ENCODE results near the gene ZNF891. TPM values are rescaled to one million over a fixed set of nuclear protein-coding genes. Genes with fewer than 3 reads are reported as not detected.

Gene ZNF891
- total RNA-seq = 1 to 10 TPM; 1.4 to 4.6 (median 3.2) TPM

DNA sequence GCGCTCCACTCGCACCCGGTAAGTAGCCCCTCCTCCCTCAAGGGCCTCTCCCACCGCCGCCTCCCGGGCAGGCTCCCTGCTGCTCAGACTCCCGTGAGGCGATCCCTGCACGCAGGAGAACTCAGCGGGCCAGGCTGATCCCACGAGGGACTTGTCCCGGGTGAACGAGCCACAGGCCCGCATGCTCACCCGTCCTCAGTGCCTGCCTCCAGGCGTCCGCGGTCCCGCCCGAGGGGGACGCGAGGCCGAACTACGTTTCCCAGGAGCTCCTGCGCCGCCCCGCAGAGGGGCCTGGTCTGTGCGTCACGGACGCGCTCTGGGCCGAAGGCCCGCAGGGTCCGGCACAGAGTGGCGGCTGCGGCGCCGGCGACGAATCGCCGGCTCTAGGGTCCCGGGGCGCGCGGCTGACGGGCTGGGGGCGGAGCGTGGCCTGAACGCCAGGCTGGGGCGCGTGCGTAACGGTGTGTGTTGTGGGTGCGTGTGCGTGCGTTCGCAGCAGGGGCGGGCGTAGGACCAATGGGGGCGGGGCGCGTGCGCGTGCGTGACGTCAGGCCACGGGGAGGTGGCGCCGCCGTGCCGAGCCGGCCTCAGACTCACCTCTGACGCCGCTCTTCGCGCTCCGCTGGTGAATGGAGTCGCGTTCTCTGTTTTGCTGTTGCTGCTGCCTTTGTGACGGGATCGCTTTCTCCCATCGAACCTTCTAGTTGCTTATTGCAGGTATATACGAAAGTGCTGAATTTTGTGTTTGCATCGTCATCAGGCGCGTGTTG lies at the start of gene ZNF891, which contains the start of gene ZNF10:
Gene ZNF891, minus strand, starts transcription at position 237 of the 770 bp plus-strand sequence. CDS start 8,356 bp downstream, outside the sequence.
Gene ZNF10, plus strand, starts transcription at position 590 of the 770 bp plus-strand sequence. CDS start 13,866 bp downstream, outside the sequence.
- whole genome bisulfite sequencing = under 1% methylated on average over 22 of the region's 87 CpGs
- TF ChIP-seq POLR2A (IDR thresholded peaks at IDR 0.05) (peak in 1 of 2 donors; percentile 74), POLR2AphosphoS5 (IDR thresholded peaks at IDR 0.05) (peak in 1 of 3 donors; percentile 59), EP300 (IDR thresholded peaks at IDR 0.05) (peak; percentile 84)
- TF ChIP-seq, protein P1, sequence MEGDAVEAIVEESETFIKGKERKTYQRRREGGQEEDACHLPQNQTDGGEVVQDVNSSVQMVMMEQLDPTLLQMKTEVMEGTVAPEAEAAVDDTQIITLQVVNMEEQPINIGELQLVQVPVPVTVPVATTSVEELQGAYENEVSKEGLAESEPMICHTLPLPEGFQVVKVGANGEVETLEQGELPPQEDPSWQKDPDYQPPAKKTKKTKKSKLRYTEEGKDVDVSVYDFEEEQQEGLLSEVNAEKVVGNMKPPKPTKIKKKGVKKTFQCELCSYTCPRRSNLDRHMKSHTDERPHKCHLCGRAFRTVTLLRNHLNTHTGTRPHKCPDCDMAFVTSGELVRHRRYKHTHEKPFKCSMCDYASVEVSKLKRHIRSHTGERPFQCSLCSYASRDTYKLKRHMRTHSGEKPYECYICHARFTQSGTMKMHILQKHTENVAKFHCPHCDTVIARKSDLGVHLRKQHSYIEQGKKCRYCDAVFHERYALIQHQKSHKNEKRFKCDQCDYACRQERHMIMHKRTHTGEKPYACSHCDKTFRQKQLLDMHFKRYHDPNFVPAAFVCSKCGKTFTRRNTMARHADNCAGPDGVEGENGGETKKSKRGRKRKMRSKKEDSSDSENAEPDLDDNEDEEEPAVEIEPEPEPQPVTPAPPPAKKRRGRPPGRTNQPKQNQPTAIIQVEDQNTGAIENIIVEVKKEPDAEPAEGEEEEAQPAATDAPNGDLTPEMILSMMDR (IDR thresholded peaks at IDR 0.05) = no peak
- H3K27me3 ChIP-seq = no peaks in the 10 kb centered on the region
- peaks cover 20% of the 10 kb centered on the region for H3K36me3 ChIP-seq
- peaks cover 15% of the 10 kb centered on the region for H3K4me1 ChIP-seq
- DNase-seq (ENCODE audit: low spot score in 2 of 2) = peak; percentile 97
- peak within 1 kb of the TSS; percentile 92 for H3K27ac ChIP-seq
- H3K9me3 ChIP-seq = peaks cover 25% of the 10 kb centered on the region
- peak within 1 kb of the TSS; percentile 79 for H3K4me3 ChIP-seq

DNA sequence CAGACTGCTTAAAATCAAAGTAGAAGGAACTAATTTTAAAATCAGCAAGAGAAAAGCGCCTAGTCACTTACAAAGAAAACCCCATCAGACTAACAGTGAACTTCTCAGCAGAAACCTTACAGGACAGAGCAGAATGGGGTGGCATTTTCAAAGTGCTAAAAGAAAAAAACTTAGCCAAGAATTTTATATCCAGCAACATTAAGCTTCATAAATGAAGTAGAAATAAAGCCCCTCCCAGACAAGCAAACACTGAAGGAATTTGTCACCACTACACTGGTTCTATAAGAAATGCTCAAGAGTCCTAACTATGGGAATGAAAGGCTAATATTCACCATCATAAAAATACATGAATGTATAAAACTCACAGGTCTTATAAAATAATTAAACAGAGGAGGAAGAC lies 44.8 kb upstream of the ZNF891 start:
- H3K27me3 ChIP-seq = no peaks in the 10 kb centered on the region
- no peak for DNase-seq (ENCODE audit: low spot score in 2 of 2)
- H3K27ac ChIP-seq = no peak overlapping the region
- 58% methylated on average over 1 of the region's 1 CpG for WGBS
- H3K36me3 ChIP-seq = no peaks in the 10 kb centered on the region
- H3K4me1 ChIP-seq = no peaks in the 10 kb centered on the region
- peaks cover 23% of the 10 kb centered on the region for H3K9me3 ChIP-seq
- TF ChIP-seq, protein P1 (IDR thresholded peaks at IDR 0.05) = no peak
- no peak for TF ChIP-seq POLR2AphosphoS5 (IDR thresholded peaks at IDR 0.05)
- no peak for TF ChIP-seq POLR2A (IDR thresholded peaks at IDR 0.05)
- TF ChIP-seq EP300 (IDR thresholded peaks at IDR 0.05) = no peak
- H3K4me3 ChIP-seq = no peak overlapping the region

GRCh38 chr12:133172491-133172890 lies 42.4 kb upstream of the ZNF891 start:
- H3K36me3 ChIP-seq = no peaks in the 10 kb centered on the region
- H3K4me1 ChIP-seq = no peaks in the 10 kb centered on the region
- 100% methylated on average over 1 of the region's 1 CpG for WGBS
- no peak overlapping the region for H3K4me3 ChIP-seq
- no peaks in the 10 kb centered on the region for H3K27me3 ChIP-seq
- no peak for DNase-seq (ENCODE audit: low spot score in 2 of 2)
- H3K9me3 ChIP-seq = peaks cover 29% of the 10 kb centered on the region
- H3K27ac ChIP-seq = no peak overlapping the region
- no peak for TF ChIP-seq POLR2A (IDR thresholded peaks at IDR 0.05)
- no peak for TF ChIP-seq POLR2AphosphoS5 (IDR thresholded peaks at IDR 0.05)
- TF ChIP-seq, protein P1 (IDR thresholded peaks at IDR 0.05) = no peak
- TF ChIP-seq EP300 (IDR thresholded peaks at IDR 0.05) = no peak

DNA sequence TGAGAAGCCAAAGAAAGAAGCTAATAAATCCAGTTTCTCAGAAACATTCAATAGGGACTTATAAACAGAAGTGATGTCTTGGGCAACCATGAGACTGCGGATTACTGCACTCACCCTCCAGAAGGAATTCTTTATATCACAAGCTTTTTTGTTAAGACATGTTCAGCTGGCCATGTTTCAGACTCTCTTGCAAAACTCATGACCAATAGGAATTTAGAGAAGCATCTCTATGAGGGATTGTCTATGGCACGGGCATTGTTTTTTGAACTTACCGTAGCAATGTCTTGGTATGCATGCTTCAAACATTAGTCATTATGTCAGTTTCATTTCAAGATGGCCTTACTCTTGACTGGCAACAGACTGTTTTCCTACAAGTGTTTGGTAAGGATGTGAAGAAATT lies 35.7 kb upstream of the ZNF891 start:
- Histone ChIP-seq H3K4me3 (no peak overlapping the region), H3K27ac (no peak overlapping the region), H3K36me3 (no peaks in the 10 kb centered on the region), H3K9me3 (peaks cover 53% of the 10 kb centered on the region), H3K4me1 (no peaks in the 10 kb centered on the region), H3K27me3 (no peaks in the 10 kb centered on the region)
- 88% methylated on average over 3 of the region's 3 CpGs for whole genome bisulfite sequencing
- no peak for DNase-seq (ENCODE audit: low spot score in 2 of 2)
- TF ChIP-seq POLR2AphosphoS5 (IDR thresholded peaks at IDR 0.05) = no peak
- TF ChIP-seq, protein P1 (IDR thresholded peaks at IDR 0.05) = no peak
- no peak for TF ChIP-seq EP300 (IDR thresholded peaks at IDR 0.05)
- no peak for TF ChIP-seq POLR2A (IDR thresholded peaks at IDR 0.05)

DNA sequence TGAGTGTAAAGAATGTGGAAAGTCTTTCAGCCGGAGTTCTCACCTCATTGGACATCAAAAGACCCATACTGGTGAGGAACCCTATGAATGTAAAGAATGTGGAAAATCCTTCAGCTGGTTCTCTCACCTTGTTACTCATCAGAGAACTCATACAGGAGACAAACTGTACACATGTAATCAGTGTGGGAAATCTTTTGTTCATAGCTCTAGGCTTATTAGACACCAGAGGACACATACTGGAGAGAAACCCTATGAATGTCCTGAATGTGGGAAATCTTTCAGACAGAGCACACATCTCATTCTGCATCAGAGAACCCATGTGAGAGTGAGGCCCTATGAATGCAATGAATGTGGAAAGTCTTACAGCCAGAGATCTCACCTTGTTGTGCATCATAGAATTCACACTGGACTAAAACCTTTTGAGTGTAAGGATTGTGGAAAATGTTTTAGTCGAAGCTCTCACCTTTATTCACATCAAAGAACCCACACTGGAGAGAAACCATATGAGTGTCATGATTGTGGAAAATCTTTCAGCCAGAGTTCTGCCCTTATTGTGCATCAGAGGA lies 26.1 kb upstream of the ZNF891 start:
- Histone ChIP-seq H3K4me3 (no peak overlapping the region), H3K9me3 (peaks cover 66% of the 10 kb centered on the region), H3K36me3 (peaks cover 66% of the 10 kb centered on the region), H3K4me1 (no peaks in the 10 kb centered on the region), H3K27ac (no peak overlapping the region), H3K27me3 (no peaks in the 10 kb centered on the region)
- 92% methylated on average over 2 of the region's 2 CpGs for whole genome bisulfite sequencing
- DNase-seq (ENCODE audit: low spot score in 2 of 2) = no peak
- TF ChIP-seq POLR2AphosphoS5 (IDR thresholded peaks at IDR 0.05) = no peak
- no peak for TF ChIP-seq POLR2A (IDR thresholded peaks at IDR 0.05)
- TF ChIP-seq, protein P1 (IDR thresholded peaks at IDR 0.05) = no peak
- TF ChIP-seq EP300 (IDR thresholded peaks at IDR 0.05) = no peak
